Stomach (tissue), 4 donors: ENCODE results near the gene ZNF189.

Source experiments
- POLR2AphosphoS5 ChIP-seq, 3 donors: sonication (generic); formaldehyde crosslinking; IDR thresholded peaks; one replicate each; pipeline ENCODE4 v1.6.1; 2016; ENCODE audit warnings: antibody characterized with exemption in 3 of 3
- TF ChIP-seq, protein P1 (sequence below), 7 experiments: fragments of 450-650 bp in 4 of 7; fragments of 200-600 bp in 3 of 7; sonication (generic) in 3 of 7; IDR thresholded peaks; one replicate each; pipeline ENCODE4 v1.5.1; 2016 to 2019; ENCODE audit warnings: antibody characterized with exemption in 7 of 7, control low read depth in 2 of 7, mild to moderate bottlenecking in 1 of 7

DNA sequence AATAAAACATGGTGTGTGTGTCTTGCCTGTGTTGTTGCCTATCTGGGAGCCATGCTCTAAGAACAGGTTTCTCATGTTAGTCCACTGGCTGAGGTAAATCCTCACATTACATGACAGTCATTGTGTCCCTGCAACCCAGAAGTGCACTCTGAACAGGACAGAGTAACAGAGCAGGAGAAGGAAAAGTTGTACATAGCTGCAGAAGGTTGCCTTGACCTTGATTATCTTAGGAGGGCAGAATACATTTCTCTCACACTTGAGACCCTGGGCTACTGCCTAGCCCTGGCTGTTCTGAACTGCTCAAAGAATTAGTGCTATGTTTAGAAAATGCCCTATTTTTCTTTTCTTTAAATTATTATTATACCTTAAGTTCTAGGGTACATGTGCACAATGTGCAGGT, 16.9 kb downstream of the ZNF189 start:
- TF ChIP-seq POLR2AphosphoS5 (IDR thresholded peaks at IDR 0.05): no peak
- TF ChIP-seq, protein P1, sequence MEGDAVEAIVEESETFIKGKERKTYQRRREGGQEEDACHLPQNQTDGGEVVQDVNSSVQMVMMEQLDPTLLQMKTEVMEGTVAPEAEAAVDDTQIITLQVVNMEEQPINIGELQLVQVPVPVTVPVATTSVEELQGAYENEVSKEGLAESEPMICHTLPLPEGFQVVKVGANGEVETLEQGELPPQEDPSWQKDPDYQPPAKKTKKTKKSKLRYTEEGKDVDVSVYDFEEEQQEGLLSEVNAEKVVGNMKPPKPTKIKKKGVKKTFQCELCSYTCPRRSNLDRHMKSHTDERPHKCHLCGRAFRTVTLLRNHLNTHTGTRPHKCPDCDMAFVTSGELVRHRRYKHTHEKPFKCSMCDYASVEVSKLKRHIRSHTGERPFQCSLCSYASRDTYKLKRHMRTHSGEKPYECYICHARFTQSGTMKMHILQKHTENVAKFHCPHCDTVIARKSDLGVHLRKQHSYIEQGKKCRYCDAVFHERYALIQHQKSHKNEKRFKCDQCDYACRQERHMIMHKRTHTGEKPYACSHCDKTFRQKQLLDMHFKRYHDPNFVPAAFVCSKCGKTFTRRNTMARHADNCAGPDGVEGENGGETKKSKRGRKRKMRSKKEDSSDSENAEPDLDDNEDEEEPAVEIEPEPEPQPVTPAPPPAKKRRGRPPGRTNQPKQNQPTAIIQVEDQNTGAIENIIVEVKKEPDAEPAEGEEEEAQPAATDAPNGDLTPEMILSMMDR (IDR thresholded peaks at IDR 0.05): no peak
